GM23248 (cell line): Measurements from ENCODE around the gene SLC5A1. TPM values are rescaled to one million over a fixed set of nuclear protein-coding genes. Genes with fewer than 3 reads are reported as not detected.
"Not testable (repeated sequence)": the region's sequence is repeated elsewhere in the genome, so short reads cannot be mapped to it uniquely, and the experiment has no call there.

Experiments used
- DNase-seq: peaks from one replicate; pipeline ENCODE4 v3.0.0-alpha.2; 2015
- H2AFZ ChIP-seq: fragments of 200-600 bp; sonication (generic); 2 replicates; pipeline ENCODE4 v1.6.1; 2016; ENCODE audit warnings: antibody characterized with exemption
- H3F3A ChIP-seq: fragments of 200-600 bp; sonication (generic); 2 replicates; pipeline ENCODE4 v1.6.1; 2016; ENCODE audit warnings: mild to moderate bottlenecking, antibody characterized with exemption, mixed run types; ENCODE audit not compliant: insufficient read depth
- H3K27ac ChIP-seq: fragments of 200-600 bp; sonication (generic); 2 replicates; pipeline ENCODE4 v1.5.1; 2016; ENCODE audit warnings: mild to moderate bottlenecking
- H3K27me3 ChIP-seq: fragments of 200-600 bp; sonication (generic); replicated peaks from 2 replicates; pipeline ENCODE4 v1.6.1; 2016; ENCODE audit warnings: mild to moderate bottlenecking; ENCODE audit not compliant: insufficient read depth
- H3K36me3 ChIP-seq: fragments of 200-600 bp; sonication (generic); 2 replicates; pipeline ENCODE4 v1.6.1; 2016; ENCODE audit warnings: low read depth, mild to moderate bottlenecking
- H3K4me1 ChIP-seq: fragments of 200-600 bp; sonication (generic); 2 replicates; pipeline ENCODE4 v1.6.1; 2016; ENCODE audit warnings: mild to moderate bottlenecking; ENCODE audit not compliant: insufficient read depth
- H3K4me2 ChIP-seq: fragments of 200-600 bp; sonication (generic); one replicate; pipeline ENCODE4 v1.6.1; 2016; ENCODE audit warnings: mild to moderate bottlenecking; ENCODE audit not compliant: unreplicated experiment
- H3K4me3 ChIP-seq: fragments of 200-600 bp; sonication (generic); 2 replicates; pipeline ENCODE4 v1.5.1; 2016; ENCODE audit warnings: mild to moderate bottlenecking
- H3K79me2 ChIP-seq: fragments of 200-600 bp; sonication (generic); 2 replicates; pipeline ENCODE4 v1.6.1; 2016; ENCODE audit warnings: mild to moderate bottlenecking; ENCODE audit not compliant: insufficient read depth
- H3K9ac ChIP-seq: fragments of 200-600 bp; sonication (generic); 2 replicates; pipeline ENCODE4 v1.6.1; 2016; ENCODE audit warnings: mild to moderate bottlenecking
- H3K9me2 ChIP-seq: fragments of 200-600 bp; sonication (generic); 2 replicates; pipeline ENCODE4 v1.6.1; 2016; ENCODE audit warnings: mixed run types, mild to moderate bottlenecking, moderate library complexity; ENCODE audit not compliant: insufficient read depth
- H3K9me3 ChIP-seq: fragments of 200-600 bp; sonication (generic); one replicate; pipeline ENCODE4 v1.6.1; 2017; ENCODE audit warnings: low read depth
- H4K20me1 ChIP-seq: fragments of 200-600 bp; sonication (generic); 2 replicates; pipeline ENCODE4 v1.6.0; 2016; ENCODE audit not compliant: insufficient read depth
- EZH2 ChIP-seq: fragments of 200-600 bp; sonication (generic); IDR thresholded peaks from 2 replicates; pipeline ENCODE4 v1.6.1; 2018; ENCODE audit warnings: antibody characterized with exemption, mild to moderate bottlenecking; ENCODE audit not compliant: insufficient read depth, poor library complexity, severe bottlenecking
- EZH2phosphoT487 ChIP-seq: fragments of 200-600 bp; sonication (generic); IDR thresholded peaks from 2 replicates; pipeline ENCODE4 v1.6.1; 2018; ENCODE audit warnings: antibody characterized with exemption, moderate library complexity, mild to moderate bottlenecking, low read depth; ENCODE audit not compliant: insufficient read depth
- WGBS, 2 experiments: methylation state at CpG; one replicate each; pipeline ENCODE4 v1.1.6; 2015 to 2017; ENCODE audit warnings: low lambda C conversion rate in 2 of 2, low coverage in 1 of 2; ENCODE audit errors: missing lambda C conversion rate in 2 of 2; 5-methylcytosine and 5-hydroxymethylcytosine counted together
- in situ Hi-C: fragments of 300-500 bp; cut with MboI; formaldehyde crosslinking; loops from 2 replicates; pipeline ENCODE4 v1.15.0; 2020
- polyA plus RNA-seq: library from polyadenylated mRNA; unstranded; fragments of >200 nt; fragmentation: Nextera tagmentation; extraction: Ambion mirVana; gene quantifications from 2 replicates; pipeline ENCODE4 v1.2.1, GENCODE V29; 2016
- total RNA-seq: library from RNA; depleted of rRNA; stranded (reverse); fragments of >200 nt; shearing (Covaris generic); gene quantifications from 2 replicates; pipeline ENCODE4 v1.2.3, GENCODE V29; 2014

SLC5A1 gene
- total and polyA plus RNA-seq, 2 experiments from 2014 or later: not detected

DNA sequence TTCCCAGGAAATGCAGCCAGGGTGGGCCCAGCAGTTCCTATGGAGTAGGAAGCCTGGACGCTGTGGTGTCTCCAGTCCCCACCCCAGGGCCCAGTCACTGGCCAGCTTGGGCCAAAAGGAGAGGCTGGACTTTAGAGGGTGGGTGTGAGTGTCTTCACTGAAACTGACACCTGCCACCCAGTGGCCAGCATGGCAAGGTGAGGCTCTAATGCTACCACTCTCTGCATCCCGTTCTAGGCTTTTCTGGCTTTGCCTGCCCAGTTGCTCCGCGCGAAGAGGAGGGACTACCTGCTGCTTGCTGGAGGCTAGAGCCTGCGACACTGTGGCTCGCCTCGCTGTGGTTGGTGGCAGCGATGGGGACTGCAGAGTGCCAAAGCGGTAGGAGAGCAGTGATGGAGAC, 80.6 kb downstream of the SLC5A1 start:
- TF ChIP-seq EZH2: no peak
- Histone ChIP-seq H2AFZ (no peak overlapping the region), H3K9me2 (no peaks in the 10 kb centered on the region), H3K79me2 (no peaks in the 10 kb centered on the region), H3K27me3 (no peaks in the 10 kb centered on the region), H3F3A (no peaks in the 10 kb centered on the region), H3K4me3 (no peak overlapping the region), H3K36me3 (no peaks in the 10 kb centered on the region), H3K9ac (no peak overlapping the region), H4K20me1 (no peaks in the 10 kb centered on the region), H3K4me2 (no peak overlapping the region), H3K4me1 (no peaks in the 10 kb centered on the region), H3K9me3 (no peaks in the 10 kb centered on the region), H3K27ac (no peak overlapping the region)
- DNase-seq: no peak
- in situ Hi-C loops: no loop called here
- 49 to 61% methylated on average over 10 of the region's 10 CpGs for WGBS, 2 experiments

DNA sequence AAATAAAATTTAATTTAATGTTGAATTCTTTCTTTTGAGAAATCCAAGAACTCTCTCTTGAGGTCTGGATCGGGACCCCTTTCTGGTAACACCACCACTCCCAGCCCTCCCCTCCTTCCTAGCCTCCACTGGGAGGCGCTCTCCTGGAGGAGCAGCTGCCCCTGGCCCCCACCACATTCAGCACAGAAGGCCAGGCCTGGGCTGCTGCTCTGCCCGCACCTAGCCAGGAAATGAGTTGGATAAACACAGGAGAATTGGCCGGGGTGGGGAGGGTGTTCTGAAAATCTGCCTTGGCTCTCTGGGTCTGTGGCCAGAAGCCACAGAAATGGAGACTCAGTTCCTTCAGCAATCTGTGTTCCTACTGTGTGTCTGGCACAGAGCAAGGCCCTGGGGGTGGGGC, 84.8 kb downstream of the SLC5A1 start:
- H3K9ac ChIP-seq: no peak overlapping the region
- no peak for TF ChIP-seq EZH2phosphoT487
- TF ChIP-seq EZH2: no peak
- H4K20me1 ChIP-seq: no peaks in the 10 kb centered on the region

GRCh38 chr22:32130464-32130863, 87.4 kb downstream of the SLC5A1 start:
- no peaks in the 10 kb centered on the region for H3K36me3 ChIP-seq
- in situ Hi-C loops: no loop called here
- no peaks in the 10 kb centered on the region for H3K9me2 ChIP-seq
- no peaks in the 10 kb centered on the region for H4K20me1 ChIP-seq
- peaks cover under 1% of the 10 kb centered on the region; the same call in 1 of the 2 replicates for H3K4me1 ChIP-seq
- H2AFZ ChIP-seq: no peak overlapping the region
- H3K9me3 ChIP-seq: no peaks in the 10 kb centered on the region
- TF ChIP-seq EZH2 (no peak), EZH2phosphoT487 (no peak)
- 0 out of 2 replicates have a peak, but pooled peaks cover 6% of the 10 kb centered on the region for H3K27me3 ChIP-seq
- H3K27ac ChIP-seq: no peak overlapping the region
- WGBS, 2 experiments: 0 to 8% methylated on average over 2 of the region's 2 CpGs
- H3K4me2 ChIP-seq: no peak overlapping the region
- H3F3A ChIP-seq: no peaks in the 10 kb centered on the region
- no peak overlapping the region for H3K4me3 ChIP-seq
- no peaks in the 10 kb centered on the region for H3K79me2 ChIP-seq
- no peak overlapping the region for H3K9ac ChIP-seq
- DNase-seq: peak; percentile 20

More for the DNA sequence above, 84.8 kb downstream of the SLC5A1 start:
- no peak overlapping the region for H3K27ac ChIP-seq
- H3K36me3 ChIP-seq: no peaks in the 10 kb centered on the region
- WGBS, 2 experiments: 49 to 51% methylated on average over 4 of the region's 4 CpGs
- H2AFZ ChIP-seq: no peak overlapping the region
- in situ Hi-C loops: no loop called here
- H3K4me1 ChIP-seq: no peaks in the 10 kb centered on the region
- no peak overlapping the region for H3K4me3 ChIP-seq
- H3K79me2 ChIP-seq: no peaks in the 10 kb centered on the region
- 0 out of 2 replicates have a peak, but pooled peaks cover 3% of the 10 kb centered on the region for H3K27me3 ChIP-seq
- H3K9me3 ChIP-seq: no peaks in the 10 kb centered on the region
- H3K9me2 ChIP-seq: no peaks in the 10 kb centered on the region
- no peak for DNase-seq
- no peaks in the 10 kb centered on the region for H3F3A ChIP-seq
- no peak overlapping the region for H3K4me2 ChIP-seq

GRCh38 chr22:32132126-32132525, 89.1 kb downstream of the SLC5A1 start:
- H4K20me1 ChIP-seq: no peaks in the 10 kb centered on the region
- H3K4me2 ChIP-seq: no peak overlapping the region
- H3K27me3 ChIP-seq: 0 out of 2 replicates have a peak, but pooled peaks cover 6% of the 10 kb centered on the region
- DNase-seq: no peak
- H3K9me2 ChIP-seq: no peaks in the 10 kb centered on the region
- no peaks in the 10 kb centered on the region for H3F3A ChIP-seq
- H2AFZ ChIP-seq: no peak overlapping the region
- in situ Hi-C loops: no loop called here
- no peaks in the 10 kb centered on the region for H3K79me2 ChIP-seq
- no peak overlapping the region for H3K27ac ChIP-seq
- no peak overlapping the region for H3K4me3 ChIP-seq
- H3K9me3 ChIP-seq: no peaks in the 10 kb centered on the region
- H3K4me1 ChIP-seq: peaks cover 9% of the 10 kb centered on the region; the same call in 1 of the 2 replicates
- whole genome bisulfite sequencing, 2 experiments: 70 to 73% methylated on average over 11 of the region's 11 CpGs
- no peaks in the 10 kb centered on the region for H3K36me3 ChIP-seq
- no peak overlapping the region for H3K9ac ChIP-seq
- TF ChIP-seq EZH2 (no peak), EZH2phosphoT487 (no peak)

DNA sequence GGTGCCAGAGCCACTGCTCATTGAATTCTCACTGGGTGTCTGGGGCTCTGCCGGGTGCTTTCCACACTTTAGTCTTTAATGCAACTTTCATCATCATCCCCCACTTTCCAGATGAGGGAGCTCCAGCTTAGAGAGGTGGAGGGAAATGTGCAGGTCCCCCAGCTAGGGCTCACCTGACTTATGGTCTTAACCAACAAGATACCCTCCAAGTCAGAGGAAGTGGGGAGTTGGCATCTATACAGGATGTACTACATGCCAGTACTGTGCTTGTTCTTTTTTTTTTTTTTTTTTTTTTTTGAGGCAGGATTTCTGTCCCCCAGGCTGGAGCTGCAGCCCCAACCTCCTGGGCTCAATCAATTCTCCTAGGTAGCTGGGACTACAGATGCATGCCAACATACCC, 89.7 kb downstream of the SLC5A1 start:
- in situ Hi-C loops: no loop called here

GRCh38 chr22:32134796-32135195, 91.7 kb downstream of the SLC5A1 start:
- peaks cover 13% of the 10 kb centered on the region for H3K27me3 ChIP-seq
- H3K79me2 ChIP-seq, H3K4me1 ChIP-seq, H3F3A ChIP-seq, H3K9me2 ChIP-seq, H3K9me3 ChIP-seq, in situ Hi-C loops, H3K9ac ChIP-seq, H3K27ac ChIP-seq, H2AFZ ChIP-seq, H3K36me3 ChIP-seq, DNase-seq, H3K4me2 ChIP-seq, H3K4me3 ChIP-seq, H4K20me1 ChIP-seq: not testable (repeated sequence)
- WGBS, 2 experiments: 75 to 81% methylated on average over 14 of the region's 14 CpGs

More for the DNA sequence above, 89.7 kb downstream of the SLC5A1 start:
- H2AFZ ChIP-seq: no peak overlapping the region
- 92 to 100% methylated on average over 1 of the region's 1 CpG for WGBS, 2 experiments
- no peaks in the 10 kb centered on the region for H3F3A ChIP-seq
- H3K9ac ChIP-seq: no peak overlapping the region
- no peaks in the 10 kb centered on the region for H4K20me1 ChIP-seq
- no peak overlapping the region for H3K27ac ChIP-seq
- 0 out of 2 replicates have a peak, but pooled peaks cover 6% of the 10 kb centered on the region for H3K27me3 ChIP-seq
- no peak overlapping the region for H3K4me2 ChIP-seq
- H3K9me3 ChIP-seq: no peaks in the 10 kb centered on the region
- H3K4me1 ChIP-seq: peaks cover 9% of the 10 kb centered on the region; the same call in 1 of the 2 replicates
- no peak overlapping the region for H3K4me3 ChIP-seq
- H3K36me3 ChIP-seq: no peaks in the 10 kb centered on the region
- no peaks in the 10 kb centered on the region for H3K9me2 ChIP-seq
- no peak for TF ChIP-seq EZH2
- no peak for DNase-seq
- H3K79me2 ChIP-seq: no peaks in the 10 kb centered on the region

- H3K9me3 ChIP-seq, H3K4me3 ChIP-seq, H4K20me1 ChIP-seq, H3K79me2 ChIP-seq, H3K4me1 ChIP-seq, in situ Hi-C loops, H3K27ac ChIP-seq, H3F3A ChIP-seq, H3K9me2 ChIP-seq, H3K36me3 ChIP-seq, H3K4me2 ChIP-seq, H2AFZ ChIP-seq, H3K9ac ChIP-seq: not testable (repeated sequence)
- peaks cover 14% of the 10 kb centered on the region for H3K27me3 ChIP-seq
- 31 to 38% methylated on average over 3 of the region's 3 CpGs for WGBS, 2 experiments
- peak; percentile 82 for DNase-seq
Measured at GRCh38 chr22:32135958-32136357, 92.9 kb downstream of the SLC5A1 start.
